GM19397 (cell line): ENCODE measurements around the gene EIF4A3.

Experiments
- ATAC-seq: cut with Tn5 transposase; IDR thresholded peaks from one replicate; pipeline ENCODE4 v1.9.1; 2021; ENCODE audit warnings: mild to moderate bottlenecking, moderate library complexity; ENCODE audit not compliant: unreplicated experiment

EIF4A3 gene

DNA sequence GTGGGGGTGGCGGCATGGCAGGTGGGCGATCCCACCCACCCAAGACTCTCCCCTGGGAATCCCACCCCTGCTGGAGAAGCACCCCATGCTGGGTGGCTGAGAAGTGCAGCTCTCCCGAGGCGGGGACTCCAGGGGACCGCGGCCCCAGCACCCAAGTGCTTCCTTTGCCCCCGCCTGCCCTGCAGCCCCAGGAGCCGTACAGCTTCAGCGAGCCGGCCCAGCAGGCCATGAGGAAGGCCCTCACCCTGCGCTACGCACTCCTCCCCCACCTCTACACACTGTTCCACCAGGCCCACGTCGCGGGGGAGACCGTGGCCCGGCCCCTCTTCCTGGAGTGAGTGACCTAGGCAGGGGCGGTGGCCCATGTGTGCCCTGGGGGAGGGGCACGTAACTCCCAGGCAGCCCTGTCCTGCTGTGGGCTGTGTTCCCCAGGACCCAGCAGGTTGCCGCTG is 33.9 kb downstream of the EIF4A3 start:
- no peak for ATAC-seq

DNA sequence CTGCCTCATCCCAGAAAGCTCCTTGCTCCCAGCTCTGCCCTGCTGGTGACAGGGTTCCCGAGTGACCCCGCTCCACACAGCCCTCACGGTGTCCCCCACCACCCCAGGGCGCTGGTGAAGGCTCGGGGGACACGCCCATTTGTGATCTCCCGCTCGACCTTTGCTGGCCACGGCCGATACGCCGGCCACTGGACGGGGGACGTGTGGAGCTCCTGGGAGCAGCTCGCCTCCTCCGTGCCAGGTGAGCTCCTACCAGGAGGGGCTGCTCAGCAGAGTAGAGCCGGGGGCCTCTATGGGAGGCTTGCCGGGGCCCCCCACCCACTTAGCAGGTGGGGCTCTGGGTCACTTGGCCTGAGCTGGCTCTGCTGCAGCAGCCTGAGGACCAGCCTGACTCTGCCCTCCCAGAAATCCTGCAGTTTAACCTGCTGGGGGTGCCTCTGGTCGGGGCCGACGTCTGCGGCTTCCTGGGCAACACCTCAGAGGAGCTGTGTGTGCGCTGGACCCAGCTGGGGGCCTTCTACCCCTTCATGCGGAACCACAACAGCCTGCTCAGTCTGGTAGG is 34.4 kb downstream of the EIF4A3 start:
- no peak for ATAC-seq

DNA sequence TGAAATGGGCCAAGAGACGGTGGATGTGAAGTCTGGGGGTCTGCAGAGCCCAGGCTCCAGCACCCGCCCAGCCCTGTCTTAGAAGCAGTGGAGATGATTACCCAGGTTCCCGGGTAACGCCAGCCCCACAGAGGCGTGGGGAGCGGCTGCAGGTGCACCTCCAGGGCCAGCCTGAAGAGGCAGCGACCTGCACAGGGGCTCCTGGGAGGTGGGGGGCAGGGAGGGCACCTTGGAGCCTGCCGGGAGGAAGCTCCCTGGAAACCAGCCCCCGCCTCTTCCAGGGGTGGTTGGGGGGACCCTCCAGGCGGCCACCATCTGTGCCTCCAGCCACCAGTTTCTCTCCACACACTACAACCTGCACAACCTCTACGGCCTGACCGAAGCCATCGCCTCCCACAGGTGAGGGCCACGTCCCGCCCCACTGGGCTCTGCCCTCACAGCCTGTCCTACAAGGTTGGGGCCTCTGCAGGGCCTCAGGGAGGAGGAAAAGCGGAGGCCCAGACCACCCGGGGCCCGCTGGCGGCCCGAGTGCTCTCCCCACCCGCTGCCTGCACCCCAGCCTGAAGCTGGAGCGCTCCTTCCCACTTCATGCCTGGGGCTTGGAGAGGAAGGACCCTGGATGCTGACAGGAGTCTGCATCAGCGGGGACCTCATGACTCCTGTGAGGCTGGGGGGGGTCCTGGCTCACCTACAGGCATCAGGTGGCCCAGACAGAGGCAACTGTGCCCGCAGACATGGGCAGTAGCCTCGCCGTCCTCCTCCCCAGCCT is 35.0 kb downstream of the EIF4A3 start:
- no peak for ATAC-seq

DNA sequence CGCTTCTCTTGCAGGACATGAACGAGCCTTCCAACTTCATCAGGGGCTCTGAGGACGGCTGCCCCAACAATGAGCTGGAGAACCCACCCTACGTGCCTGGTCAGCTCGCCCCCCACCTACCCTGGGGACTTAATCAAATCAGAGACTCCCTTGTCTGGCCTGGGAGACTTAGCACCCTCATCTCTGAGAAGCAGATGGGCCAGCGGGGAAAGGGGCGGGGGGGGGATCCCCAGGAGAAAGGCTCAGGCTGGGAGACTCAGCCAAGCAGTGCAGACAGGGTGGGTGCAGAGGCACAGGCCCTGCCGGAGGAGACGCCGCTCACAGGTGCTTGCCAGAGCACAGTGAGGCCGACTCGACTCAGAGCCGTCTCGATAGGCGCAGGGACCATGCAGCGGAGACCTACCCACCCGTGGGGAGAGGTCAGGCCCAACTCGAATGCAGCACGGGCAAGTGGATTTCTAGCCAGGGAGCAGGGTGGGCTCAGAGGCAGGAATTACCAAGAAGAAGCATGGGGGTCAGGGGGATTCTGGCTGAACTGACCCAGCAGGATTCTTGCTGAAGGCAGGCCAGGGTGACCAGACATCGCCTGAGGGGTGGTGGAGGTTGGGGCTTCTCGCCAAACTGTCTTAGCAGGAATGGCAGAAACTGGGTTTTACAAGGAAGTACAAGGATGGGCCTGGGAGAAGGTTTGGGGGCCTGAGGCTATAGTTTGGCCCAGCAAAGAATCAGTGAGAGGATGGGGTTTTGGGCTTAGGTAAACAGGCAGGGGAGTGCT is 35.8 kb downstream of the EIF4A3 start:
- no peak for ATAC-seq

DNA sequence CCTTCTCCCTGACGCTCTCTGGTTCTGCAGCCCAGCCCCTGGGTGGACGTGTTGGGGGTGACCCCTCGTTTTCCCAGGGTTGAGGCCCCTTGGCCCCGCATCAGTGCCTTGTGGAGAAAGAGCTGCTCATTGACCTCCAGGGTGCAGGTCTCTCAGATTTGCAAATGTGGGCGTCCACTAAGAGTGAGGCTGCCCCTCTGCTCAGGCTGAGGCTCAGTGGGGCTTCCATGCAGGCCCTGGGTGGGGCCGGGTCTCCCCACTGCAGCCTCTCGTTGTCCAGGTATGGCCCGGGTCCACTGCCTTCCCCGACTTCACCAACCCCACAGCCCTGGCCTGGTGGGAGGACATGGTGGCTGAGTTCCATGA is 36.5 kb downstream of the EIF4A3 start:
- no peak for ATAC-seq

DNA sequence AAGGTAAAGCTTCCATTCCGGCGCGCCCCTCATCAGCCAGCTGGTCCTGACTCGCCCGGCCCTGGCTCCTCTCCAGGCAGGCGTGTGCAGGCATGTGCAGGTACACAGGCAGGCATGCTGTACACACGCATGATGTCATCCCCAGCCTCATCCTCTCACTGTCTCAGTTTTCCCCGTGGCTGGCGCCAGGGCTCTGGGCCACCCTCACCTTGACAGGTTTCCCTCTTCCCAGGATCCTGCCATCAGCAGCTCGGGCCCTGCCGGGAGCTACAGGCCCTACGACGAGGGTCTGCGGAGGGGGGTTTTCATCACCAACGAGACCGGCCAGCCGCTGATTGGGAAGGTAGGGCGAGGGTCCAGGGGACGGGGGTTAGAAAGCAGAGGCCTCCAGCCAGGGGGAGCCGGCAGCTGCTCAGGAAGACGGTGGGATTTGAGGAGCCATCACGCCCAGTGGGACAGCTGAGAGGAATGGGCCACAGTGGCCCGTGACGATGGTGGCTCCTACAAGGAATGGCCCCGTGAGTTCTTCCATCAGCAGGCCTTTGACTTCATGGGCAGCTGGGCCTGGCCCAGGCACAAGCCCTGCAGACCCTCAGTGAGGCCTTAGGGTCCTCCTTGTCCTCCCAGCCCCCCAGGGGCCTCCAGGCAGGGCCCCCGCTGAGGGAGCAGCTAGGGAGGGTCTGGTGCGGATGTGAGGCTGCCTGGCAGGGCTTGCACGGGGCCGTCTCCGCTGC is 37.0 kb downstream of the EIF4A3 start:
- ATAC-seq, result no peak

DNA sequence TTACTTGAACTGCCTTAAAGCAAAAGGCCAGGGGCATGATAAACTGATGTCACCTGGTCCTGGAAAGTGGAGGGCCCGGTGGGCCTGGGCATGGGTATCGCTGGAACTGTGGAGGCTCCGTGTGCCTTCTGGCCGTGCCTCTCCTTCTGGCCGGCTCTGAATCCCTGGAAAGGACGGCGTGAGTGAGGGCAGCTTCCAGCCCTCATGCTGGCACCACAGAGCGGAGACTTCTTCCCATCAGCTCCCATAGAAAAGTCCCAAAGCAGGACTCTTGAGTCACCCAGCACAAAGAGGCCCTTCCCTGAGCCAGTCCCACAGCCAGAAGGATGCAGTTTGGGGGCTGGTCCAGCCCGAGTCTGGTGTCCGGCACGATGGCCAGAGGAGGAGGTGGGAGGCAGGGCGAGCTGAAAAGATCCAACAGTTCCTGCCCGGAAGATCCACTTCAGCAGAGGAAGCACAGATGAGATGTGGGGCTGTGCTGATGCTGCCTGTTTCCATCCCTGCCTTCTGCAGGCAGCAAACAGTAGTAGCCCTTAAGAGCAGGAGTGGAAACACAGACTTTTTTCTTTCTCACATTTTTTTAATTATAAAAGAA is 37.8 kb downstream of the EIF4A3 start:
- no peak for ATAC-seq

DNA sequence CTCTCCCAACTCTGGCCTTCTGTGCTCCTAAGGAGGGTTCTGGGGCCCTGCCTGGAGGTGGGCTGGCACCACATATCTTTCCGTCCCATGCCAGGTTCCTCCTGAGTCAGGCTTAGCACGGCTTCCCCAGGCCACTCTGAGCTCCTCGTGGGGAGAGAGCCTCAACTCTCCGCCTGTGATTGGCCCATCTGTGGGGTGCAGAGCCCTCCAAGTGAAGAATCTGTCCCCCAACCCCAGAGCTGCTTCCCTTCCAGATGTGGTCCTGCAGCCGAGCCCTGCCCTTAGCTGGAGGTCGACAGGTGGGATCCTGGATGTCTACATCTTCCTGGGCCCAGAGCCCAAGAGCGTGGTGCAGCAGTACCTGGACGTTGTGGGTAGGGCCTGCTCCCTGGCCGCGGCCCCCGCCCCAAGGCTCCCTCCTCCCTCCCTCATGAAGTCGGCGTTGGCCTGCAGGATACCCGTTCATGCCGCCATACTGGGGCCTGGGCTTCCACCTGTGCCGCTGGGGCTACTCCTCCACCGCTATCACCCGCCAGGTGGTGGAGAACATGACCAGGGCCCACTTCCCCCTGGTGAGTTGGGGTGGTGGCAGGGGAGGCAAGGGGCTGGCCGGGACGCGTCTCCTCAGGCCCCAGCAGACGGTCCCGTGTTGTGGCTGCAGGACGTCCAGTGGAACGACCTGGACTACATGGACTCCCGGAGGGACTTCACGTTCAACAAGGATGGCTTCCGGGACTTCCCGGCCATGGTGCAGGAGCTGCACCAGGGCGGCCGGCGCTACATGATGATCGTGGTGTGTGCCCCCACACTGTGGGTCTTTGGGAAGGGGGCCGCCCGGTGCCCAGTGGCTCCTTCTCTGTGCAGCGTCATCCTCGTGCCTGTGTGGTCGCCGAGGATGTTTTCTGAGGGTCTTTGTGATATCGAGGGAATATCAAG is 38.6 kb downstream of the EIF4A3 start:
- ATAC-seq, result no peak

DNA sequence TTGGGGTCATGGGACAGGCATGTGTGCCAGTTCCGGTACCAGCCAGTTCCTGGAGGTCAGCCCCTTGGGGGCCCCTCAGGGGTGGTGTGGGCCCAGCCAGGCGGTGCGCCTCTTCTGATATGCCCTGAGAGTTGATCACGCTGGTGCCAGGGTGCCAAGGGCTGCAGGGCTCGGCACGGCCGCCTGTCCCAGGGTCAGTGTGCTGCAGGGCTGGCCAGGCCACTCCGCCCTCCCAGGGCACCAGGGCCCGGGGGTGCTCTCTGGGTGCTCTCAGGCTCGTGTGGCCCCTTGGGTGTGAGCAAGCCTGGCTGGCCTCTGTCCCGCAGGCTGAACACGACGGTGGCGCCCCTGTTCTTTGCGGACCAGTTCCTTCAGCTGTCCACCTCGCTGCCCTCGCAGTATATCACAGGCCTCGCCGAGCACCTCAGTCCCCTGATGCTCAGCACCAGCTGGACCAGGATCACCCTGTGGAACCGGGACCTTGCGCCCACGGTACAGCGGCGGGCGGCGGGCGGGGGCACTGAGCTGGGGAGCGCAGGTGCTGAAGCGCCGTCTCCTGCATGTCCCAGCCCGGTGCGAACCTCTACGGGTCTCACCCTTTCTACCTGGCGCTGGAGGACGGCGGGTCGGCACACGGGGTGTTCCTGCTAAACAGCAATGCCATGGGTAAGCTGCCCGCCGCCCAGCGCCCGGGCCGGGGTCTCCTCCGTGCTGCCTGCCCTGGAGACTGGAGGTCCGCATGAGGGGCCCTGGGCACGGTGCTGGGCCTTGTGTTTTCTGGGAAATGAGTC is 39.5 kb downstream of the EIF4A3 start:
- no peak for ATAC-seq

DNA sequence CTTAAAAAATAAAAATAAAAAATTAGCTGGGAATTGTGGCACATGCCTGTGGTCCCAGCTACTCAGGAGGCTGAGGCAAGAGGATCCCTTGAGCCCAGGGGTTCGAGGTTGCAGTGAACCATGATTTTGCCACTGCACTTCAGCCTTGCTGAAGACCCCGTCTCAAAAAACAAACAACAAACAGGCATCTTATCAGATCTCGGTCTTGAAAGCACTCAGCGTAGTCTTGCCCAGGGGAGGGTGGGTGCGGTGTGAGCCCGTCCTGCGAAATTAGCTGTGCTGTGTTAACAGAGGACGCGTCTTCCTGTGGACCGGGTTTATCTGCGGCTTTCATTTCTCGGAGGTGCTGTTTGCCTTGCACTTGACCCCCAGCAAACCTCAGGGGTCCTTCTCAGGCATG is 40.2 kb downstream of the EIF4A3 start:
- ATAC-seq, result no peak

DNA sequence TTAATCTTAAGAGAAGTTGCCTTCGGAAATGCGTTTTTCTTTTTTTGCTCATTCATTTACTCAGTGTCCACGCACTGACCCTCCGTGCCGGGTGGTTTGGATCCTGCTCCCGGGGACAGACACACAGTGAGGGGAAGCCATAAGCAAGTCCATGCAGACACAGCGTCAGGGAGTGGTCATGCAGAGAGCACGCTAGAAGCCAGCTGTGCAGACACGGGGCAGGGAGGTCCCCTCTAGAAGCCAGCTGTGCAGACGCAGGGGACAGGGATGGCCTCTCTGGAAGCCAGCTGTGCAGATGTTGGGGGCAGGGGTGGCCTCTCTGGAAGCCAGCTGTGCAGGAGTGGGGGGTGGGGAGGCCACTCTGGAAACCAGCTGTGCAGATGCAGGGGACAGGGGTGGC is 40.8 kb downstream of the EIF4A3 start:
- ATAC-seq, result no peak

DNA sequence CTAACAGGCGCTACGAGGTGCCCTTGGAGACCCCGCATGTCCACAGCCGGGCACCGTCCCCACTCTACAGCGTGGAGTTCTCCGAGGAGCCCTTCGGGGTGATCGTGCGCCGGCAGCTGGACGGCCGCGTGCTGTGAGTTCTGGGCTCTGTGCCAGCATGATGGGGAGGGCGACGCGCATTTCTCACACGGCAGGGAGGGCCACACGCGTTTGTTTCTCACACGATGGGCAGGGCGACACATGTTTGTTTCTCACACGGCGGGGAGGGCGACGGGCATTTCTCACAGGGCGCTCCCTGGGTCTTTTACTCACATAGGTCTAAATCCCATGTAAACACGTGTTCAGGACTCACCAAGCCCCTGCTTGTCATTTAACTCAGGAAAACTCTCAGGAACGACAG is 41.2 kb downstream of the EIF4A3 start:
- ATAC-seq, result no peak

DNA sequence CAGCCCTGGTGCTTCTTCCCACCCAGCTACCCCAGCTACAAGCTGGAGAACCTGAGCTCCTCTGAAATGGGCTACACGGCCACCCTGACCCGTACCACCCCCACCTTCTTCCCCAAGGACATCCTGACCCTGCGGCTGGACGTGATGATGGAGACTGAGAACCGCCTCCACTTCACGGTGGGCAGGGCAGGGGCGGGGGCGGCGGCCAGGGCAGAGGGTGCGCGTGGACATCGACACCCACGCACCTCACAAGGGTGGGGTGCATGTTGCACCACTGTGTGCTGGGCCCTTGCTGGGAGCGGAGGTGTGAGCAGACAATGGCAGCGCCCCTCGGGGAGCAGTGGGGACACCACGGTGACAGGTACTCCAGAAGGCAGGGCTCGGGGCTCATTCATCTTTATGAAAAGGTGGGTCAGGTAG is 42.0 kb downstream of the EIF4A3 start:
- no peak for ATAC-seq

DNA sequence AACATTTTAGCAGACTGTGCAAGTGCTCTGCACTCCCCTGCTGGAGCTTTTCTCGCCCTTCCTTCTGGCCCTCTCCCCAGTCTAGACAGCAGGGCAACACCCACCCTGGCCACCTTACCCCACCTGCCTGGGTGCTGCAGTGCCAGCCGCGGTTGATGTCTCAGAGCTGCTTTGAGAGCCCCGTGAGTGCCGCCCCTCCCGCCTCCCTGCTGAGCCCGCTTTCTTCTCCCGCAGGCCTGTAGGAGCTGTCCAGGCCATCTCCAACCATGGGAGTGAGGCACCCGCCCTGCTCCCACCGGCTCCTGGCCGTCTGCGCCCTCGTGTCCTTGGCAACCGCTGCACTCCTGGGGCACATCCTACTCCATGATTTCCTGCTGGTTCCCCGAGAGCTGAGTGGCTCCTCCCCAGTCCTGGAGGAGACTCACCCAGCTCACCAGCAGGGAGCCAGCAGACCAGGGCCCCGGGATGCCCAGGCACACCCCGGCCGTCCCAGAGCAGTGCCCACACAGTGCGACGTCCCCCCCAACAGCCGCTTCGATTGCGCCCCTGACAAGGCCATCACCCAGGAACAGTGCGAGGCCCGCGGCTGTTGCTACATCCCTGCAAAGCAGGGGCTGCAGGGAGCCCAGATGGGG is 42.5 kb downstream of the EIF4A3 start:
- ATAC-seq, result no peak

DNA sequence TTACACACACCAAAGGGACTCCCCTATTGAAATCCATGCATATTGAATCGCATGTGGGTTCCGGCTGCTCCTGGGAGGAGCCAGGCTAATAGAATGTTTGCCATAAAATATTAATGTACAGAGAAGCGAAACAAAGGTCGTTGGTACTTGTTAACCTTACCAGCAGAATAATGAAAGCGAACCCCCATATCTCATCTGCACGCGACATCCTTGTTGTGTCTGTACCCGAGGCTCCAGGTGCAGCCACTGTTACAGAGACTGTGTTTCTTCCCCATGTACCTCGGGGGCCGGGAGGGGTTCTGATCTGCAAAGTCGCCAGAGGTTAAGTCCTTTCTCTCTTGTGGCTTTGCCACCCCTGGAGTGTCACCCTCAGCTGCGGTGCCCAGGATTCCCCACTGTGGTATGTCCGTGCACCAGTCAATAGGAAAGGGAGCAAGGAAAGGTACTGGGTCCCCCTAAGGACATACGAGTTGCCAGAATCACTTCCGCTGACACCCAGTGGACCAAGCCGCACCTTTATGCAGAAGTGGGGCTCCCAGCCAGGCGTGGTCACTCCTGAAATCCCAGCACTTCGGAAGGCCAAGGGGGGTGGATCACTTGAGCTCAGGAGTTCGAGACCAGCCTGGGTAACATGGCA is 43.4 kb downstream of the EIF4A3 start:
- ATAC-seq, result no peak

DNA sequence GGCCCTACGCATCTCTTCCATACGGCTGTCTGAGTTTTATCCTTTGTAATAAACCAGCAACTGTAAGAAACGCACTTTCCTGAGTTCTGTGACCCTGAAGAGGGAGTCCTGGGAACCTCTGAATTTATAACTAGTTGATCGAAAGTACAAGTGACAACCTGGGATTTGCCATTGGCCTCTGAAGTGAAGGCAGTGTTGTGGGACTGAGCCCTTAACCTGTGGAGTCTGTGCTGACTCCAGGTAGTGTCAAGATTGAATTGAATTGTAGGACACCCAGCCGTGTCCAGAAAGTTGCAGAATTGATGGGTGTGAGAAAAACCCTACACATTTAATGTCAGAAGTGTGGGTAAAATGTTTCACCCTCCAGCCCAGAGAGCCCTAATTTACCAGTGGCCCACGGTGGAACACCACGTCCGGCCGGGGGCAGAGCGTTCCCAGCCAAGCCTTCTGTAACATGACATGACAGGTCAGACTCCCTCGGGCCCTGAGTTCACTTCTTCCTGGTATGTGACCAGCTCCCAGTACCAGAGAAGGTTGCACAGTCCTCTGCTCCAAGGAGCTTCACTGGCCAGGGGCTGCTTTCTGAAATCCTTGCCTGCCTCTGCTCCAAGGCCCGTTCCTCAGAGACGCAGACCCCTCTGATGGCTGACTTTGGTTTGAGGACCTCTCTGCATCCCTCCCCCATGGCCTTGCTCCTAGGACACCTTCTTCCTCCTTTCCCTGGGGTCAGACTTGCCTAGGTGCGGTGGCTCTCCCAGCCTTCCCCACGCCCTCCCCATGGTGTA is 44.1 kb downstream of the EIF4A3 start:
- ATAC-seq, result no peak

DNA sequence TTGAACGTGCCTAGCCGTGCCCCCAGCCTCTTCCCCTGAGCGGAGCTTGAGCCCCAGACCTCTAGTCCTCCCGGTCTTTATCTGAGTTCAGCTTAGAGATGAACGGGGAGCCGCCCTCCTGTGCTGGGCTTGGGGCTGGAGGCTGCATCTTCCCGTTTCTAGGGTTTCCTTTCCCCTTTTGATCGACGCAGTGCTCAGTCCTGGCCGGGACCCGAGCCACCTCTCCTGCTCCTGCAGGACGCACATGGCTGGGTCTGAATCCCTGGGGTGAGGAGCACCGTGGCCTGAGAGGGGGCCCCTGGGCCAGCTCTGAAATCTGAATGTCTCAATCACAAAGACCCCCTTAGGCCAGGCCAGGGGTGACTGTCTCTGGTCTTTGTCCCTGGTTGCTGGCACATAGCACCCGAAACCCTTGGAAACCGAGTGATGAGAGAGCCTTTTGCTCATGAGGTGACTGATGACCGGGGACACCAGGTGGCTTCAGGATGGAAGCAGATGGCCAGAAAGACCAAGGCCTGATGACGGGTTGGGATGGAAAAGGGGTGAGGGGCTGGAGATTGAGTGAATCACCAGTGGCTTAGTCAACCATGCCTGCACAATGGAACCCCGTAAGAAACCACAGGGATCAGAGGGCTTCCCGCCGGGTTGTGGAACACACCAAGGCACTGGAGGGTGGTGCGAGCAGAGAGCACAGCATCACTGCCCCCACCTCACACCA is 44.8 kb downstream of the EIF4A3 start:
- ATAC-seq, result peak; percentile 3
